ENCODE data around the gene CLCN2.

CLCN2 gene

GRCh38 chr3:184360929-184361531, 375 bp downstream of the CLCN2 start:
- no peak for DNase-seq (ENCODE audit: low read depth)
- in situ Hi-C loops (cut with HindIII; ENCODE audit: low sequenced_read_pairs), result no loop called here
- peak overlapping the region; percentile 76 for H3K4me3 ChIP-seq (ENCODE audit: low read depth, low read length)
- TF ChIP-seq CTCF (IDR thresholded peaks at IDR 0.05; ENCODE audit: low read depth, low read length, missing control alignments), result no peak

- in situ Hi-C loops (cut with HindIII; ENCODE audit: low sequenced_read_pairs), result no loop called here
These were observed 1.1 kb downstream of the CLCN2 start for GRCh38 chr3:184360070-184360928.

DNA sequence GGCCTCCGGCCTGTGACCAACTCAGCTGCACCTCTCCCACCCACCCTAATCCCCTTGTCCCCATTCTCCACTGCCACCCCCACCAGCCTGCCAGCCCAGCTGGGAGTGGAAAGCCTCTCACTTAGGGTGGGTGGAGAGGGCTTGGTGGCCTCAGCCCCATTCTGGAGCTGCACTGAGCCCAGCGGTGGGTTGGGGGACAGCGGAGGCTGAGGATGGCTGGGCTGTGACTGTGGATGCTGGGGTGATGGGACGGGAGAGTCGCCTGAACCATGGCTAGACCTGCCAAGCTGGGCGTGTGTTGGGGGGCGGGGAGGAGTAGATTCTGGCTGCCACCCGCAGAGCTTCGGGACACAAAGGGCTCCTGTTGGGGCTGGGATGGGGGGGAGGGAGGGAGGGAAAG, 1.8 kb downstream of the CLCN2 start:
- TF ChIP-seq CTCF (IDR thresholded peaks at IDR 0.05; ENCODE audit: low read depth, low read length, missing control alignments), result no peak
- DNase-seq (ENCODE audit: low read depth), result no peak
- no peak overlapping the region for H3K4me3 ChIP-seq (ENCODE audit: low read depth, low read length)
- in situ Hi-C loops (cut with HindIII; ENCODE audit: low sequenced_read_pairs), result no loop called here

More at GRCh38 chr3:184360070-184360928, 1.1 kb downstream of the CLCN2 start:
- DNase-seq (ENCODE audit: low read depth), result no peak
- no peak for TF ChIP-seq CTCF (IDR thresholded peaks at IDR 0.05; ENCODE audit: low read depth, low read length, missing control alignments)
- peak overlapping the region; percentile 76 for H3K4me3 ChIP-seq (ENCODE audit: low read depth, low read length)

DNA sequence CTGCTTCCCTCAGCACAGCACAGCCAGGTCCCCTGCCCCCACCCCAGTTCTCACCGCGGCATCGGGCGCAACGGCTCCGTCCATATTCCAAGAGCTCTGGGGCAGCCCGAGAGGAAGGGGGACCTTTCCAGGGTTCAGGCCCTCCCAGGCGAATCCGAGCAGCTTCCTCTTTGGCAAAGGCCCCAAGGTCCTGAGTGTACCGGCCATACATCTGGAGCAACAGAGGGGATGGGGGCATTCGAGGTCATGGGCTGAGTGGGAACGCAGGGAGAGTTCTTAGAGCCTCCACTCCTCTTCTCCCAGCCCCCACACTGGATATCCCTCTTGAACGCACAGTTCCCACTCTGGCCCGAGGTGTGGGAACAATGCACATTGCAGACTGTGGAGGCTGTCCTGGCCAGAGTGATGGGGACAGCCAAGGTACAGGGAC, 2.5 kb downstream of the CLCN2 start:
- TF ChIP-seq CTCF (IDR thresholded peaks at IDR 0.05; ENCODE audit: low read depth, low read length, missing control alignments), result no peak
- H3K4me3 ChIP-seq (ENCODE audit: low read depth, low read length), result no peak overlapping the region

GRCh38 chr3:184358124-184358767, 3.2 kb downstream of the CLCN2 start:
- DNase-seq (ENCODE audit: low read depth), result no peak
- in situ Hi-C loops (cut with HindIII; ENCODE audit: low sequenced_read_pairs), result no loop called here
- no peak for TF ChIP-seq CTCF (IDR thresholded peaks at IDR 0.05; ENCODE audit: low read depth, low read length, missing control alignments)
- no peak overlapping the region for H3K4me3 ChIP-seq (ENCODE audit: low read depth, low read length)

More for the DNA sequence above, 2.5 kb downstream of the CLCN2 start:
- no peak for DNase-seq (ENCODE audit: low read depth)
- in situ Hi-C loops (cut with HindIII; ENCODE audit: low sequenced_read_pairs), result no loop called here

GRCh38 chr3:184357248-184358123, 3.9 kb downstream of the CLCN2 start:
- TF ChIP-seq CTCF (IDR thresholded peaks at IDR 0.05; ENCODE audit: low read depth, low read length, missing control alignments), result no peak
- in situ Hi-C loops (cut with HindIII; ENCODE audit: low sequenced_read_pairs), result no loop called here

More at GRCh38 chr3:184357248-184358123, 3.9 kb downstream of the CLCN2 start:
- DNase-seq (ENCODE audit: low read depth), result no peak
- H3K4me3 ChIP-seq (ENCODE audit: low read depth, low read length), result no peak overlapping the region
